K562 (cell line): ENCODE data around the gene PLD1. TPM values are rescaled to one million over a fixed set of nuclear protein-coding genes. Genes with fewer than 3 reads are reported as not detected.

Experiments
- ARID1B ChIP-seq: fragments of 450-650 bp; IDR thresholded peaks from 2 replicates; pipeline ENCODE4 v1.6.1; 2016; ENCODE audit warnings: antibody characterized with exemption, mild to moderate bottlenecking, inconsistent platforms
- BCL6 ChIP-seq: fragments of 250-450 bp; sonication (Bioruptor Pico); IDR thresholded peaks from 2 replicates; pipeline ENCODE4 v1.4.0; 2020
- CBX3 ChIP-seq, 2 experiments: IDR thresholded peaks; 1 replicate in 1 of 2; 2 replicates in 1 of 2; pipeline ENCODE4 v1.6.1; 2012; ENCODE audit warnings: inconsistent platforms in 2 of 2, low read length in 2 of 2, borderline replicate concordance in 1 of 2, control low read depth in 1 of 2
- ELF2 ChIP-seq: fragments of 250-450 bp; sonication (Bioruptor Pico); IDR thresholded peaks from 2 replicates; pipeline ENCODE4 v1.5.0; 2021; ENCODE audit warnings: mild to moderate bottlenecking
- GABPB2 ChIP-seq: fragments of 250-450 bp; sonication (Bioruptor Pico); conservative IDR thresholded peaks from 2 replicates; pipeline ENCODE4 v1.5.1; 2021; ENCODE audit warnings: mild to moderate bottlenecking
- GATAD2B ChIP-seq: fragments of 450-650 bp; IDR thresholded peaks from 2 replicates; pipeline ENCODE4 v1.6.1; 2017; ENCODE audit warnings: mild to moderate bottlenecking, borderline replicate concordance
- HMG20A ChIP-seq: fragments of 450-650 bp; formaldehyde crosslinking; conservative IDR thresholded peaks from 2 replicates; pipeline ENCODE4 v1.4.0; 2020; ENCODE audit warnings: mild to moderate bottlenecking, mixed read lengths
- NR4A1 ChIP-seq, 2 experiments: fragments of 250-450 bp in 1 of 2; fragments of 450-650 bp in 1 of 2; sonication (Bioruptor Pico) in 1 of 2; IDR thresholded peaks; 2 replicates each; pipeline versions ENCODE4 v1.4.0 to v1.6.1; 2016 to 2020; ENCODE audit warnings: mild to moderate bottlenecking in 2 of 2, missing compliant biosample characterization in 1 of 2, missing genetic modification characterization in 1 of 2, moderate library complexity in 1 of 2
- RBFOX2 ChIP-seq: fragments of 200-400 bp; formaldehyde crosslinking; IDR thresholded peaks from 2 replicates; pipeline ENCODE4 v1.6.1; 2017; ENCODE audit warnings: low read depth, mild to moderate bottlenecking, low read length, moderate library complexity
- SMARCB1 ChIP-seq: IDR thresholded peaks from 2 replicates; pipeline ENCODE4 v1.6.1; 2011; ENCODE audit warnings: improper control_type of control experiment, low read depth; ENCODE audit not compliant: insufficient read length
- SOX6 ChIP-seq: fragments of 450-650 bp; IDR thresholded peaks from 2 replicates; pipeline ENCODE4 v1.6.1; 2014; ENCODE audit warnings: mild to moderate bottlenecking
- ZKSCAN3 ChIP-seq: fragments of 250-450 bp; sonication (Bioruptor Pico); IDR thresholded peaks from 2 replicates; pipeline ENCODE4 v1.4.0; 2020
- ZNF124 ChIP-seq: sonication (generic); formaldehyde crosslinking; IDR thresholded peaks from 2 replicates; pipeline ENCODE4 v1.8.1; 2022; ENCODE audit warnings: missing genetic modification reagents
- ZNF766 ChIP-seq: fragments of 200-800 bp; sonication (Bioruptor generic); conservative IDR thresholded peaks from 2 replicates; pipeline ENCODE4 v1.6.1; 2016; ENCODE audit warnings: missing genetic modification characterization, missing compliant biosample characterization
- ZNF780A ChIP-seq: fragments of 250-450 bp; sonication (Bioruptor Pico); IDR thresholded peaks from 2 replicates; pipeline ENCODE4 v1.5.0; 2021; ENCODE audit warnings: mild to moderate bottlenecking
- polyA plus RNA-seq, 8 experiments: library from polyadenylated mRNA; depleted of rRNA in 4 of 8; stranded (reverse) in 5 of 8; unstranded in 3 of 8; fragments of >200 nt; fragmentation: Nextera tagmentation in 2 of 8; fragmentation: Illumina TruSeq in 1 of 8; extraction: Ambion mirVana in 2 of 8; extraction: Trizol in 1 of 8; gene quantifications; 2 replicates each; pipeline versions ENCODE4 v1.2.1 to v1.2.3, GENCODE V29; 2011 to 2014; ENCODE audit warnings: inconsistent platforms in 1 of 8, missing spikeins in 1 of 8
- total RNA-seq, 7 experiments: library from RNA; depleted of rRNA in 6 of 7; stranded (reverse); fragments of >200 nt in 6 of 7; fragmentation: Illumina TruSeq in 2 of 7; extraction: Trizol in 2 of 7; gene quantifications; 2 replicates each; pipeline versions ENCODE4 v1.2.1 to v1.2.3, GENCODE V29; 2011 to 2021; ENCODE audit warnings: low replicate concordance in 1 of 7
- TF ChIP-seq, protein P1 (sequence below): fragments of 250-450 bp; sonication (Bioruptor Pico); IDR thresholded peaks from 2 replicates; pipeline ENCODE4 v1.8.0; 2022; ENCODE audit warnings: inconsistent platforms
- TF ChIP-seq, protein P2 (sequence below): fragments of 250-450 bp; sonication (Bioruptor Pico); IDR thresholded peaks from 2 replicates; pipeline ENCODE4 v1.9.0; 2021; ENCODE audit warnings: mild to moderate bottlenecking
- TF ChIP-seq, protein P3 (sequence below): sonication (generic); formaldehyde crosslinking; IDR thresholded peaks from 2 replicates; pipeline ENCODE4 v1.8.0; 2022; ENCODE audit warnings: mild to moderate bottlenecking, missing genetic modification reagents, borderline replicate concordance
- TF ChIP-seq, protein P4 (sequence below): fragments of 450-650 bp; IDR thresholded peaks from 2 replicates; pipeline ENCODE4 v1.6.1; 2016; ENCODE audit warnings: borderline replicate concordance
- TF ChIP-seq, protein P5 (sequence below), 3 experiments: IDR thresholded peaks in 2 of 3; conservative IDR thresholded peaks in 1 of 3; 2 replicates each; pipeline ENCODE4 v1.5.1; 2011 to 2012; ENCODE audit warnings: low read length in 3 of 3, mild to moderate bottlenecking in 3 of 3, control low read depth in 2 of 3, improper control_type of control experiment in 1 of 3, inconsistent platforms in 1 of 3, low read depth in 1 of 3, mixed read lengths in 1 of 3, moderate library complexity in 1 of 3; ENCODE audit not compliant: insufficient read depth in 2 of 3

Gene PLD1
- total and polyA plus RNA-seq, 9 of the 15 experiments (the other 6 are each of a cell fraction or from before 2014, with no cell fraction given): 8.4 to 26.1 (median 18.6) TPM

DNA sequence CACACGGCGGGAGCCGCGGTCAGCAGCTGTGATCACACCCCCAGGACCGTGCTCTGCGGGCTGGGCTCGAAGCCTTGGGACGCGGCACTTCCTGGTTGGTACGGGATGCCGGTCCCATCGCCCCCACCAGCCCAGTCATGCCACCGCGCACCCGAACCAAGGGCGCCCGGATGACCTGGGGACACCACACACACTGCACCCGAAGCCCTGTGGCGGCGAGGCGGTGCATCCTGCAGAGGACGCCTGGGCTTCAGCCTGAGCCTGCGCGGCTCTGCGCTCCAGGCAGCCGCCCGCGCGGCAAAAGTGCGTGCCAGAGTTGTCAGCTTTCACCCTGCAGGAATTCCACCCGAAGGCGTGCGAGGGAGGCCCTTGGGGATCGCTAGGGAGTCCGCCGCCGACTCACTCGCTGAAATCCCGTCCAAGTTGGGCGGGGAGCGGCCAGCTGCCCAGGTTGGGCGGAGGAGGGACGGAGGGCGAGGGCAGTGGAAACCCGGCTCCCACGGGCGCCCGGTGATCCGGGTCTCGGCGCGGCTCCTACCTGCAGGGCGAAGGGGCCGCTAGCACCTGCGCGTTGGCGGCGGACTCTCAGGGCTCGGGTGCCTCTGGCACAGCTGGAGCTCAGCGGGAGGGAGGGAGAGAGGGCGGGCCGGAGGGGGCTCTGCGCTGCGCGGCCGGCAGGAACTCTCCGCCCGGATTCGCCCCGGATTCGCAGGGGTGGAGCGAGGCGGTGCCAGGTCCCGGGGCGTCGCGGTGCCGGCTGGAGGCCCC is at the start of gene PLD1 (continued):
- TF ChIP-seq, protein P1, sequence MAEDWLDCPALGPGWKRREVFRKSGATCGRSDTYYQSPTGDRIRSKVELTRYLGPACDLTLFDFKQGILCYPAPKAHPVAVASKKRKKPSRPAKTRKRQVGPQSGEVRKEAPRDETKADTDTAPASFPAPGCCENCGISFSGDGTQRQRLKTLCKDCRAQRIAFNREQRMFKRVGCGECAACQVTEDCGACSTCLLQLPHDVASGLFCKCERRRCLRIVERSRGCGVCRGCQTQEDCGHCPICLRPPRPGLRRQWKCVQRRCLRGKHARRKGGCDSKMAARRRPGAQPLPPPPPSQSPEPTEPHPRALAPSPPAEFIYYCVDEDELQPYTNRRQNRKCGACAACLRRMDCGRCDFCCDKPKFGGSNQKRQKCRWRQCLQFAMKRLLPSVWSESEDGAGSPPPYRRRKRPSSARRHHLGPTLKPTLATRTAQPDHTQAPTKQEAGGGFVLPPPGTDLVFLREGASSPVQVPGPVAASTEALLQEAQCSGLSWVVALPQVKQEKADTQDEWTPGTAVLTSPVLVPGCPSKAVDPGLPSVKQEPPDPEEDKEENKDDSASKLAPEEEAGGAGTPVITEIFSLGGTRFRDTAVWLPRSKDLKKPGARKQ (CRISPR knock-in tag): no peak
- TF ChIP-seq SOX6 (peak; percentile 26; the same call in 1 of the 2 replicates), RBFOX2 (peak; percentile 92), BCL6 (CRISPR knock-in tag) (no peak), ARID1B (no peak), ZNF780A (CRISPR knock-in tag) (no peak), GABPB2 (CRISPR knock-in tag) (no peak), ZNF766 (CRISPR knock-in tag) (no peak), ZKSCAN3 (no peak), SMARCB1 (peak; percentile 2), NR4A1 (CRISPR knock-in tag; IDR thresholded peaks at IDR 0.05) (peak; percentile 57; the same call in 1 of the 2 replicates), NR4A1 (tag; IDR thresholded peaks at IDR 0.05) (no peak), HMG20A (no peak), ZNF124 (no peak), GATAD2B (peak; percentile 39; the same call in 1 of the 2 replicates), ELF2 (peak; percentile 76), CBX3 (IDR thresholded peaks at IDR 0.05; ENCODE audit: borderline replicate concordance in 1 of 2, low read length in 2 of 2) (no peak; a peak in 1 of 3 replicates)
- TF ChIP-seq, protein P2, sequence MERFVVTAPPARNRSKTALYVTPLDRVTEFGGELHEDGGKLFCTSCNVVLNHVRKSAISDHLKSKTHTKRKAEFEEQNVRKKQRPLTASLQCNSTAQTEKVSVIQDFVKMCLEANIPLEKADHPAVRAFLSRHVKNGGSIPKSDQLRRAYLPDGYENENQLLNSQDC (CRISPR knock-in tag): no peak
- TF ChIP-seq, protein P3, sequence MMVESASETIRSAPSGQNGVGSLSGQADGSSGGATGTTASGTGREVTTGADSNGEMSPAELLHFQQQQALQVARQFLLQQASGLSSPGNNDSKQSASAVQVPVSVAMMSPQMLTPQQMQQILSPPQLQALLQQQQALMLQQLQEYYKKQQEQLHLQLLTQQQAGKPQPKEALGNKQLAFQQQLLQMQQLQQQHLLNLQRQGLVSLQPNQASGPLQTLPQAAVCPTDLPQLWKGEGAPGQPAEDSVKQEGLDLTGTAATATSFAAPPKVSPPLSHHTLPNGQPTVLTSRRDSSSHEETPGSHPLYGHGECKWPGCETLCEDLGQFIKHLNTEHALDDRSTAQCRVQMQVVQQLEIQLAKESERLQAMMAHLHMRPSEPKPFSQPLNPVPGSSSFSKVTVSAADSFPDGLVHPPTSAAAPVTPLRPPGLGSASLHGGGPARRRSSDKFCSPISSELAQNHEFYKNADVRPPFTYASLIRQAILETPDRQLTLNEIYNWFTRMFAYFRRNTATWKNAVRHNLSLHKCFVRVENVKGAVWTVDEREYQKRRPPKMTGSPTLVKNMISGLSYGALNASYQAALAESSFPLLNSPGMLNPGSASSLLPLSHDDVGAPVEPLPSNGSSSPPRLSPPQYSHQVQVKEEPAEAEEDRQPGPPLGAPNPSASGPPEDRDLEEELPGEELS (CRISPR knock-in tag): peak; percentile 15; the same call in 1 of the 2 replicates
- TF ChIP-seq, protein P4, sequence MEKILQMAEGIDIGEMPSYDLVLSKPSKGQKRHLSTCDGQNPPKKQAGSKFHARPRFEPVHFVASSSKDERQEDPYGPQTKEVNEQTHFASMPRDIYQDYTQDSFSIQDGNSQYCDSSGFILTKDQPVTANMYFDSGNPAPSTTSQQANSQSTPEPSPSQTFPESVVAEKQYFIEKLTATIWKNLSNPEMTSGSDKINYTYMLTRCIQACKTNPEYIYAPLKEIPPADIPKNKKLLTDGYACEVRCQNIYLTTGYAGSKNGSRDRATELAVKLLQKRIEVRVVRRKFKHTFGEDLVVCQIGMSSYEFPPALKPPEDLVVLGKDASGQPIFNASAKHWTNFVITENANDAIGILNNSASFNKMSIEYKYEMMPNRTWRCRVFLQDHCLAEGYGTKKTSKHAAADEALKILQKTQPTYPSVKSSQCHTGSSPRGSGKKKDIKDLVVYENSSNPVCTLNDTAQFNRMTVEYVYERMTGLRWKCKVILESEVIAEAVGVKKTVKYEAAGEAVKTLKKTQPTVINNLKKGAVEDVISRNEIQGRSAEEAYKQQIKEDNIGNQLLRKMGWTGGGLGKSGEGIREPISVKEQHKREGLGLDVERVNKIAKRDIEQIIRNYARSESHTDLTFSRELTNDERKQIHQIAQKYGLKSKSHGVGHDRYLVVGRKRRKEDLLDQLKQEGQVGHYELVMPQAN: peak; percentile 47; the same call in 1 of the 2 replicates
- TF ChIP-seq, protein P5, sequence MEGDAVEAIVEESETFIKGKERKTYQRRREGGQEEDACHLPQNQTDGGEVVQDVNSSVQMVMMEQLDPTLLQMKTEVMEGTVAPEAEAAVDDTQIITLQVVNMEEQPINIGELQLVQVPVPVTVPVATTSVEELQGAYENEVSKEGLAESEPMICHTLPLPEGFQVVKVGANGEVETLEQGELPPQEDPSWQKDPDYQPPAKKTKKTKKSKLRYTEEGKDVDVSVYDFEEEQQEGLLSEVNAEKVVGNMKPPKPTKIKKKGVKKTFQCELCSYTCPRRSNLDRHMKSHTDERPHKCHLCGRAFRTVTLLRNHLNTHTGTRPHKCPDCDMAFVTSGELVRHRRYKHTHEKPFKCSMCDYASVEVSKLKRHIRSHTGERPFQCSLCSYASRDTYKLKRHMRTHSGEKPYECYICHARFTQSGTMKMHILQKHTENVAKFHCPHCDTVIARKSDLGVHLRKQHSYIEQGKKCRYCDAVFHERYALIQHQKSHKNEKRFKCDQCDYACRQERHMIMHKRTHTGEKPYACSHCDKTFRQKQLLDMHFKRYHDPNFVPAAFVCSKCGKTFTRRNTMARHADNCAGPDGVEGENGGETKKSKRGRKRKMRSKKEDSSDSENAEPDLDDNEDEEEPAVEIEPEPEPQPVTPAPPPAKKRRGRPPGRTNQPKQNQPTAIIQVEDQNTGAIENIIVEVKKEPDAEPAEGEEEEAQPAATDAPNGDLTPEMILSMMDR (IDR thresholded peaks at IDR 0.05 in 2 of 3, conservative IDR thresholded peaks at IDR 0.05 in 1 of 3; ENCODE audit: insufficient read depth in 2 of 3, low read depth in 1 of 3, low read length in 3 of 3): peak in 1 of 3 experiments; percentile 19; a peak in 1 of 6 replicates
